ENCODE data around the gene UBA5. TPM values are rescaled to one million over a fixed set of nuclear protein-coding genes. Genes with fewer than 3 reads are reported as not detected.

The UBA5 gene
- polyA plus RNA-seq, 1 experiment: 54.0 TPM

GRCh38 chr3:132675408-132675807, 15.3 kb downstream of the UBA5 start:
- TF ChIP-seq CTCF (IDR thresholded peaks at IDR 0.05; ENCODE audit: low read depth, low read length): no peak
- no peak for DNase-seq (ENCODE audit: low read depth, low spot score)
- H3K27me3 ChIP-seq (ENCODE audit: control insufficient read depth, insufficient read depth, low read length): no peaks in the 10 kb centered on the region
- ChIA-PET POLR2A (no interaction called here), CTCF (interaction anchor here (0.8 to 1.0 kb wide), 2 partner anchors 139 to 140 kb away, joined by 3 to 4 read pairs; no protein-coding TSS in a partner anchor)
- H3K27ac ChIP-seq (ENCODE audit: low read depth, low read length): no peak overlapping the region
- H3K4me3 ChIP-seq (ENCODE audit: low read depth, low read length): no peak overlapping the region
- no peaks in the 10 kb centered on the region for H3K9me3 ChIP-seq (ENCODE audit: control insufficient read depth, insufficient read depth, low read length)

GRCh38 chr3:132679911-132680310, 19.8 kb downstream of the UBA5 start:
- no peak for TF ChIP-seq CTCF (IDR thresholded peaks at IDR 0.05; ENCODE audit: low read depth, low read length)
- Histone ChIP-seq H3K4me3 (ENCODE audit: low read depth, low read length) (no peak overlapping the region), H3K9me3 (ENCODE audit: control insufficient read depth, insufficient read depth, low read length) (no peaks in the 10 kb centered on the region), H3K27me3 (ENCODE audit: control insufficient read depth, insufficient read depth, low read length) (no peaks in the 10 kb centered on the region), H3K27ac (ENCODE audit: low read depth, low read length) (no peak overlapping the region)
- no peak for DNase-seq (ENCODE audit: low read depth, low spot score)
- ChIA-PET POLR2A (no interaction called here), CTCF (interaction anchor here (2.0 kb wide), 1 partner anchor 144 kb away, joined by 9 read pairs; no protein-coding TSS in a partner anchor)

- Histone ChIP-seq H3K27ac (ENCODE audit: low read depth, low read length) (no peak overlapping the region), H3K27me3 (ENCODE audit: control insufficient read depth, insufficient read depth, low read length) (no peaks in the 10 kb centered on the region), H3K4me3 (ENCODE audit: low read depth, low read length) (no peak overlapping the region), H3K9me3 (ENCODE audit: control insufficient read depth, insufficient read depth, low read length) (no peaks in the 10 kb centered on the region)
- ChIA-PET POLR2A (no interaction called here), CTCF (interaction anchor here (1.2 to 2.0 kb wide), 3 partner anchors 22 to 148 kb away, joined by 4 to 9 read pairs (median 5); no protein-coding TSS in a partner anchor)
- DNase-seq (ENCODE audit: low read depth, low spot score): no peak
- TF ChIP-seq CTCF (IDR thresholded peaks at IDR 0.05; ENCODE audit: low read depth, low read length): no peak
These were observed 21.3 kb downstream of the UBA5 start for GRCh38 chr3:132681421-132681820.

- Histone ChIP-seq H3K27me3 (ENCODE audit: control insufficient read depth, insufficient read depth, low read length) (no peaks in the 10 kb centered on the region), H3K9me3 (ENCODE audit: control insufficient read depth, insufficient read depth, low read length) (no peaks in the 10 kb centered on the region), H3K27ac (ENCODE audit: low read depth, low read length) (no peak overlapping the region), H3K4me3 (ENCODE audit: low read depth, low read length) (no peak overlapping the region)
- ChIA-PET POLR2A (no interaction called here), CTCF (interaction anchor here (1.2 to 2.1 kb wide), 3 partner anchors 23 to 148 kb away, joined by 4 to 7 read pairs (median 5); no protein-coding TSS in a partner anchor)
- TF ChIP-seq CTCF (IDR thresholded peaks at IDR 0.05; ENCODE audit: low read depth, low read length): no peak
- no peak for DNase-seq (ENCODE audit: low read depth, low spot score)
These were observed 22.1 kb downstream of the UBA5 start for GRCh38 chr3:132682201-132682600.

GRCh38 chr3:132690040-132690439, 29.9 kb downstream of the UBA5 start:
- Histone ChIP-seq H3K27me3 (ENCODE audit: control insufficient read depth, insufficient read depth, low read length) (no peaks in the 10 kb centered on the region), H3K9me3 (ENCODE audit: control insufficient read depth, insufficient read depth, low read length) (no peaks in the 10 kb centered on the region), H3K27ac (ENCODE audit: low read depth, low read length) (no peak overlapping the region), H3K4me3 (ENCODE audit: low read depth, low read length) (no peak overlapping the region)
- ChIA-PET POLR2A (no interaction called here), CTCF (no interaction called here)
- DNase-seq (ENCODE audit: low read depth, low spot score): no peak
- no peak for TF ChIP-seq CTCF (IDR thresholded peaks at IDR 0.05; ENCODE audit: low read depth, low read length)
